H9 (cell line): ENCODE results near the gene HNF1B. TPM values are rescaled to one million over a fixed set of nuclear protein-coding genes. Genes with fewer than 3 reads are reported as not detected.

Experiments used
- DNase-seq: peaks from one replicate; pipeline ENCODE4 v3.0.0-alpha.2; 2017
- H2AFZ ChIP-seq: one replicate; pipeline ENCODE4 v1.6.1; 2013; ENCODE audit warnings: mild to moderate bottlenecking, low read length, control low read depth, moderate library complexity
- H2AK5ac ChIP-seq: 2 replicates; pipeline ENCODE4 v1.6.1; 2013; ENCODE audit warnings: low read length, control low read depth, mixed read lengths; ENCODE audit not compliant: insufficient read length
- H2BK120ac ChIP-seq: one replicate; pipeline ENCODE4 v1.6.1; 2013; ENCODE audit warnings: low read depth, mild to moderate bottlenecking, low read length, control low read depth, inconsistent platforms; ENCODE audit not compliant: poor library complexity, severe bottlenecking
- H2BK12ac ChIP-seq: 2 replicates; pipeline ENCODE4 v1.6.1; 2013; ENCODE audit warnings: low read length, control low read depth, mixed read lengths, low read depth; ENCODE audit not compliant: insufficient read length
- H2BK15ac ChIP-seq: 2 replicates; pipeline ENCODE4 v1.6.1; 2013; ENCODE audit warnings: low read depth, low read length, control low read depth
- H2BK20ac ChIP-seq: one replicate; pipeline ENCODE4 v1.6.1; 2013; ENCODE audit warnings: low read depth, mild to moderate bottlenecking, low read length, control low read depth, inconsistent platforms; ENCODE audit not compliant: poor library complexity, severe bottlenecking
- H2BK5ac ChIP-seq: 2 replicates; pipeline ENCODE4 v1.6.1; 2013; ENCODE audit warnings: low read length, control low read depth, mixed read lengths; ENCODE audit not compliant: insufficient read length
- H3K14ac ChIP-seq: 2 replicates; pipeline ENCODE4 v1.6.1; 2013; ENCODE audit warnings: low read length, control low read depth; ENCODE audit not compliant: insufficient read depth
- H3K18ac ChIP-seq: 2 replicates; pipeline ENCODE4 v1.6.1; 2013; ENCODE audit warnings: low read depth, mild to moderate bottlenecking, mixed read lengths, low read length, control low read depth; ENCODE audit not compliant: insufficient read length
- H3K23ac ChIP-seq: 2 replicates; pipeline ENCODE4 v1.6.1; 2013; ENCODE audit warnings: low read length, control low read depth, mixed read lengths, low read depth; ENCODE audit not compliant: insufficient read length
- H3K23me2 ChIP-seq: 2 replicates; pipeline ENCODE4 v1.6.1; 2013; ENCODE audit warnings: low read depth, mild to moderate bottlenecking, mixed read lengths, low read length, control low read depth; ENCODE audit not compliant: insufficient read length, poor library complexity, severe bottlenecking
- H3K27ac ChIP-seq: 2 replicates; pipeline ENCODE4 v1.5.1; 2013; ENCODE audit warnings: low read length, control low read depth, mixed read lengths, low read depth; ENCODE audit not compliant: insufficient read length
- H3K27me3 ChIP-seq: 2 replicates; pipeline ENCODE4 v1.6.1; 2013; ENCODE audit warnings: low read length, control low read depth, inconsistent platforms; ENCODE audit not compliant: insufficient read depth
- H3K4ac ChIP-seq: 2 replicates; pipeline ENCODE4 v1.6.1; 2013; ENCODE audit warnings: low read depth, mild to moderate bottlenecking, control low read depth, inconsistent platforms, low read length, moderate library complexity
- H3K4me1 ChIP-seq: 2 replicates; pipeline ENCODE4 v1.6.1; 2013; ENCODE audit warnings: low read length, control low read depth, inconsistent platforms; ENCODE audit not compliant: insufficient read depth
- H3K4me2 ChIP-seq: 2 replicates; pipeline ENCODE4 v1.6.1; 2013; ENCODE audit warnings: low read length, control low read depth, mixed read lengths; ENCODE audit not compliant: insufficient read length, insufficient read depth
- H3K56ac ChIP-seq: 2 replicates; pipeline ENCODE4 v1.6.1; 2013; ENCODE audit warnings: low read depth, mild to moderate bottlenecking, mixed read lengths, low read length, control low read depth; ENCODE audit not compliant: insufficient read length
- H3K79me1 ChIP-seq: 2 replicates; pipeline ENCODE4 v1.6.1; 2013; ENCODE audit warnings: low read depth, mild to moderate bottlenecking, moderate library complexity, low read length, control low read depth, inconsistent platforms; ENCODE audit not compliant: insufficient read depth, poor library complexity, severe bottlenecking
- H3K79me2 ChIP-seq: 2 replicates; pipeline ENCODE4 v1.6.1; 2013; ENCODE audit warnings: low read length, control low read depth, inconsistent platforms; ENCODE audit not compliant: insufficient read depth
- H3K9ac ChIP-seq: 2 replicates; pipeline ENCODE4 v1.6.1; 2013; ENCODE audit warnings: low read length, control low read depth, mixed read lengths; ENCODE audit not compliant: insufficient read length; ENCODE audit errors: extremely low read depth
- H3K9me3 ChIP-seq: one replicate; pipeline ENCODE4 v1.6.1; 2013; ENCODE audit warnings: low read depth, low read length, inconsistent platforms; ENCODE audit not compliant: control insufficient read depth
- H3T11ph ChIP-seq: one replicate; pipeline ENCODE4 v1.6.1; 2013; ENCODE audit warnings: mild to moderate bottlenecking, low read length, control low read depth, inconsistent platforms
- H4K20me1 ChIP-seq: one replicate; pipeline ENCODE4 v1.6.1; 2013; ENCODE audit not compliant: control insufficient read depth, insufficient read length, insufficient read depth
- H4K5ac ChIP-seq: 2 replicates; pipeline ENCODE4 v1.6.1; 2013; ENCODE audit warnings: low read depth, mild to moderate bottlenecking, mixed read lengths, low read length, control low read depth; ENCODE audit not compliant: insufficient read length
- H4K8ac ChIP-seq: replicated peaks from 2 replicates; pipeline ENCODE4 v1.6.1; 2013; ENCODE audit warnings: low read length, control low read depth, mixed read lengths, low read depth; ENCODE audit not compliant: insufficient read length
- H4K91ac ChIP-seq: 2 replicates; pipeline ENCODE4 v1.6.1; 2013; ENCODE audit warnings: low read depth, mild to moderate bottlenecking, moderate library complexity, mixed read lengths, low read length, control low read depth; ENCODE audit not compliant: insufficient read length
- H3K27ac Mint-ChIP-seq, 3 experiments: 2 replicates in 2 of 3; 3 replicates in 1 of 3; pipeline ENCODE4 v1.8.0; 2020 to 2021; ENCODE audit warnings: mixed read lengths in 3 of 3, mild to moderate bottlenecking in 1 of 3, moderate library complexity in 1 of 3
- H3K27me3 Mint-ChIP-seq: 2 replicates; pipeline ENCODE4 v1.8.0; 2021; ENCODE audit warnings: low read depth, mild to moderate bottlenecking, moderate library complexity, mixed read lengths
- H3K36me3 Mint-ChIP-seq, 3 experiments: 2 replicates in 2 of 3; 3 replicates in 1 of 3; pipeline ENCODE4 v1.8.0; 2020 to 2021; ENCODE audit warnings: low read depth in 3 of 3, mixed read lengths in 3 of 3; ENCODE audit not compliant: insufficient read depth in 1 of 3
- H3K4me1 Mint-ChIP-seq, 2 experiments: 2 replicates each; pipeline ENCODE4 v1.8.0; 2020; ENCODE audit warnings: mixed read lengths in 2 of 2
- H3K4me3 Mint-ChIP-seq, 2 experiments: 2 replicates in 1 of 2; 3 replicates in 1 of 2; pipeline ENCODE4 v1.8.0; 2020 to 2021; ENCODE audit warnings: mild to moderate bottlenecking in 2 of 2, mixed read lengths in 2 of 2, moderate library complexity in 1 of 2
- H3K9me3 Mint-ChIP-seq, 2 experiments: 2 replicates in 1 of 2; 3 replicates in 1 of 2; pipeline ENCODE4 v1.8.0; 2020; ENCODE audit warnings: mild to moderate bottlenecking in 2 of 2, mixed read lengths in 2 of 2, moderate library complexity in 1 of 2
- WGBS: extraction: QIAGEN DNeasy Blood & Tissue Kit; methylation state at CpG from one replicate; pipeline ENCODE4 v1.1.7; 2013; ENCODE audit warnings: missing lambda C conversion rate, low lambda C conversion rate, mixed read lengths; ENCODE audit not compliant: insufficient read length; ENCODE audit errors: extremely low coverage; 5-methylcytosine and 5-hydroxymethylcytosine counted together
- total RNA-seq: library from RNA; stranded (reverse); gene quantifications from 2 replicates; pipeline ENCODE4 v1.2.1, GENCODE V29; 2021
- TF ChIP-seq, protein P1 (sequence below): fragments of 200-600 bp; sonication (generic); conservative IDR thresholded peaks from 3 replicates; pipeline ENCODE4 v1.8.0; 2021; ENCODE audit warnings: antibody characterized with exemption, mild to moderate bottlenecking

HNF1B gene
- total RNA-seq, 1 experiment from 2014 or later: not detected

DNA sequence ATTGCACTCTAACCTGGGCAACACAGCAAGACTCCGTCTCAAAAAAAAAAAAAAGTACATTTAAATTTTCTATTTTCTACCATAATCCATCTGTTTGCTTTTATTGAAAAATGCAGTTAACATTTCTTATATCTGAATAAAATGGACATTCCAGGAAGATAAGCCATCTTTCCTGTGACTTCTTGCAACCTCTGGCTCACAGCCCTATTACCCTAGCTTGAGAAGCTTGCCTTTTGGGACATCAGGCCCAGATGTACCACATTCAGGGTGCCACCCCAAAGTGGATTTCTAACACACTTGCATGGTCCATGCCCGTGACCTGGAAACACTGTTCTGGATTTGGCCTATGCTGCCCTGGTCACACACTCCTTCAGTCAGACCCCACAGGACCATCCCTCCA lies 71.5 kb downstream of the HNF1B start:
- Histone ChIP-seq H4K8ac (no peak overlapping the region), H3T11ph (no peak overlapping the region), H3K79me1 (no peaks in the 10 kb centered on the region), H3K27me3 (no peaks in the 10 kb centered on the region), H3K56ac (no peak overlapping the region), H3K9me3 (no peaks in the 10 kb centered on the region), H3K18ac (no peak overlapping the region), H3K14ac (no peak overlapping the region), H2AK5ac (no peak overlapping the region), H3K9ac (no peak overlapping the region), H4K20me1 (no peaks in the 10 kb centered on the region), H3K79me2 (no peaks in the 10 kb centered on the region), H4K91ac (no peak overlapping the region), H2BK12ac (no peak overlapping the region), H3K4ac (no peak overlapping the region), H3K4me1 (no peaks in the 10 kb centered on the region), H3K23me2 (peaks cover 2% of the 10 kb centered on the region), H2AFZ (no peak overlapping the region), H3K27ac (no peak overlapping the region), H2BK15ac (no peak overlapping the region), H4K5ac (no peak overlapping the region), H3K4me2 (no peak overlapping the region), H3K23ac (no peak overlapping the region), H2BK5ac (no peak overlapping the region), H2BK120ac (no peak overlapping the region), H2BK20ac (no peak overlapping the region)
- Mint-ChIP-seq H3K36me3 (peaks cover 0 to 1% (median 0%) of the 10 kb centered on the region in 3 experiments; a peak in 2 of 7 replicates), H3K27ac (no peak overlapping the region), H3K27me3 (peaks cover 2% of the 10 kb centered on the region), H3K4me1 (peaks cover 9 to 10% of the 10 kb centered on the region in 2 experiments), H3K9me3 (peaks cover under 1% of the 10 kb centered on the region in 2 experiments; a peak in 2 of 5 replicates), H3K4me3 (no peak overlapping the region)
- TF ChIP-seq, protein P1, sequence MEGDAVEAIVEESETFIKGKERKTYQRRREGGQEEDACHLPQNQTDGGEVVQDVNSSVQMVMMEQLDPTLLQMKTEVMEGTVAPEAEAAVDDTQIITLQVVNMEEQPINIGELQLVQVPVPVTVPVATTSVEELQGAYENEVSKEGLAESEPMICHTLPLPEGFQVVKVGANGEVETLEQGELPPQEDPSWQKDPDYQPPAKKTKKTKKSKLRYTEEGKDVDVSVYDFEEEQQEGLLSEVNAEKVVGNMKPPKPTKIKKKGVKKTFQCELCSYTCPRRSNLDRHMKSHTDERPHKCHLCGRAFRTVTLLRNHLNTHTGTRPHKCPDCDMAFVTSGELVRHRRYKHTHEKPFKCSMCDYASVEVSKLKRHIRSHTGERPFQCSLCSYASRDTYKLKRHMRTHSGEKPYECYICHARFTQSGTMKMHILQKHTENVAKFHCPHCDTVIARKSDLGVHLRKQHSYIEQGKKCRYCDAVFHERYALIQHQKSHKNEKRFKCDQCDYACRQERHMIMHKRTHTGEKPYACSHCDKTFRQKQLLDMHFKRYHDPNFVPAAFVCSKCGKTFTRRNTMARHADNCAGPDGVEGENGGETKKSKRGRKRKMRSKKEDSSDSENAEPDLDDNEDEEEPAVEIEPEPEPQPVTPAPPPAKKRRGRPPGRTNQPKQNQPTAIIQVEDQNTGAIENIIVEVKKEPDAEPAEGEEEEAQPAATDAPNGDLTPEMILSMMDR: no peak
- WGBS: no CpG with 5 or more reads among the region's 2 CpGs
- no peak for DNase-seq
